Activated CD8-positive, alpha-beta T cell treated with anti-CD3 and anti-CD28 coated beads, Interleukin-2, amount 10 ng/mL, durations not matched to agents 7 days and 5 days (primary cell): ENCODE results near the gene ULBP3. TPM values are rescaled to one million over a fixed set of nuclear protein-coding genes. Genes with fewer than 3 reads are reported as not detected.
A peak's percentile ranks its signal among the peaks of the same experiment; 100 is the strongest.

Experiments
- ATAC-seq: fragments of 150-1000 bp; cut with Tn5 transposase; one replicate; pipeline ENCODE4 v1.10.0; 2021; ENCODE audit warnings: moderate library complexity
- CTCF ChIA-PET: fragments of 350-600 bp; sonication (Branson Sonifier 250); formaldehyde crosslinking; loops from one replicate; lab custom pipeline; 2021; ENCODE audit warnings: antibody characterized with exemption; lab: Charles Lee
- POLR2A ChIA-PET: fragments of 350-600 bp; sonication (Branson Sonifier 250); formaldehyde crosslinking; loops from one replicate; lab custom pipeline; 2021; ENCODE audit warnings: antibody characterized with exemption; lab: Charles Lee
- DNase-seq: peaks from one replicate; pipeline ENCODE4 v3.0.0-alpha.2; 2020
- H3K27ac Mint-ChIP-seq: one replicate; pipeline ENCODE4 v1.8.0; 2021; ENCODE audit warnings: mild to moderate bottlenecking, mixed read lengths
- H3K27me3 Mint-ChIP-seq: one replicate; pipeline ENCODE4 v1.8.0; 2021; ENCODE audit warnings: low read depth, mixed read lengths
- H3K36me3 Mint-ChIP-seq: one replicate; pipeline ENCODE4 v1.8.0; 2021; ENCODE audit warnings: low read depth, mixed read lengths
- H3K4me1 Mint-ChIP-seq: one replicate; pipeline ENCODE4 v1.8.0; 2021; ENCODE audit warnings: low read depth, mixed read lengths
- H3K4me3 Mint-ChIP-seq: one replicate; pipeline ENCODE4 v1.8.0; 2021; ENCODE audit warnings: mild to moderate bottlenecking, mixed read lengths
- H3K9me3 Mint-ChIP-seq: one replicate; pipeline ENCODE4 v1.8.0; 2022; ENCODE audit warnings: mixed read lengths; ENCODE audit not compliant: insufficient read depth
- total RNA-seq, 2 experiments: library from RNA; stranded (reverse); gene quantifications; one replicate each; pipeline ENCODE4 v1.2.3, GENCODE V29; 2021

ULBP3 gene
- total RNA-seq, 2 experiments from 2014 or later: 1.8 to 2.9 TPM

DNA sequence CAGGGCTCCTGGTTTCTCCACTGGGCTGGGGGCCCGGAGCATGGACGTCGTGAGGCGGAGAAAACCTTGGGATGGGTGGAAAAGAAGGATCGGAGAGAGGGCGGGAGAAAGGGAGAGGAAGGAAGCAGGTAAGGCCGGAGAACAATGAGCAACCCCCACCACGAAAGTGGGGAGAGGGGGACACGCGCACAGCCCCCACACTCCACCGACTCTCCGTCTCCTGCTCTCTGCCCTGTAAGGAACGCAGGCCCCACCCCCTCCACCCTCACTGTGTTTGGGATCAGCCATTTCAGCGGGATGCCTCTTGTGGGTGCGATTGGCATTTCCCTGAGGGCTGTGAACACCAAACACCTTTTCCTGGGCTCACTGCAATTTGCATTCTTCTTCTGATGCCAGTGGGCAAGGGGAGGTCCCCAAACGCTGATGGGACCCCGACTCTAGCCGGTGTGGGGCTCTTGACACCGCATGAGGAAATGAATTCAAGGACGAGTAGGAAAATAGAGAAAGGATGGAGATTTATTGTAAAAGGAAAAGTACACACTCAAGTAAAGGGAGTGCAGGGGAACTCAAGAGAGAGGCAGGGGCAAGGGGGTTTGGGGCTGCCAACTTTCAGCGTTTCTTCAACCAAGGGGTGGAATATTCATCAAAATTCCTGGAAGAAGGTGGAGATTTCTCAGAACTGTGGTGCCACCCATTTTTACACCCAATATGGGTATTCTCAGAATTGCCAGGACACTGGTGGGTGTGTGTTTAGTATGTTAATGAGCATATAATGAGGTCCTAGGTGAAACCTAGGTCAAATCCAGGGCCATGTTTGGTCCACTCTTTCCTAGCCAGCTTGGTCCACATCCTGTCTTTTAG, 30.5 kb downstream of the ULBP3 start:
- peaks cover 12% of the 10 kb centered on the region for H3K4me1 Mint-ChIP-seq
- H3K27me3 Mint-ChIP-seq: peaks cover 63% of the 10 kb centered on the region
- POLR2A ChIA-PET: no interaction called here
- ATAC-seq (no peak), DNase-seq (no peak)
- no peak overlapping the region for H3K27ac Mint-ChIP-seq
- no peaks in the 10 kb centered on the region for H3K9me3 Mint-ChIP-seq
- H3K4me3 Mint-ChIP-seq: no peak overlapping the region
- no peaks in the 10 kb centered on the region for H3K36me3 Mint-ChIP-seq
- CTCF ChIA-PET: no interaction called here

DNA sequence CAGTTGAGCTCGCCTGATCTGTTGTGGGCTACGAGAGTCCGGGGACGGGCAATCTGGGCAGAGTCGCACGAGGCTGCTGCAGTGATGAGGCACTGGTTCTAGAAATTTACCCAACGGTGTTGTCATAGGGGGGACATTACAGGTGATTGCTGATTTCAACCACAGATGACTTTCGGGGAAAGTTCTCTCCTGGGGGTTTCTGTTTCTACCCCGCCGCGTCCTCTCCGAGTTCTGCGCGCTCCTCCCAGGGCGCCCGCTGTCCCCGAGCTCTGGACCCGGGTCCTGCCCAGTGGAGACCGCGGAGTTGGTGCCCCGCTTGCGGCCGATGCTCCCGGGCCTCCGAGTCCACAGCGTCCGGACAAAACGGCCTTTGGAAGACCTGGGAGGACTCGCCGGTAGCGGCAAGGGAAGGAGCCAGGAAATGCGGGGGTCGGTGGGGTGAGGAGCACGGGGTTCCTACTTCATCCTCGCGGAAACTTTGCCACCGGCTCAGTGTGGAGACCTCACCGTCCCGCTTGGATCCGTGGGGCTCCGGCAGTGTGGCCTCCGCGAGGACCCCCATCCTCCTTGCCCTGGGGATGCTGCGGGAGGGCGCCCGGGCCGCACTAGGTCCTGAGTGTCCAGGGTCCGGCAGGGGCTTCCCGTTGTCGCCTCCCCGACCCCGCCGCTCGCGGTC, 31.3 kb downstream of the ULBP3 start:
- peak; percentile 33 for ATAC-seq
- peaks cover 68% of the 10 kb centered on the region for H3K27me3 Mint-ChIP-seq
- peak overlapping the region; percentile 40 for H3K4me3 Mint-ChIP-seq
- CTCF ChIA-PET: no interaction called here
- H3K4me1 Mint-ChIP-seq: peaks cover 12% of the 10 kb centered on the region
- DNase-seq: no peak
- POLR2A ChIA-PET: no interaction called here
- H3K27ac Mint-ChIP-seq: no peak overlapping the region
- no peaks in the 10 kb centered on the region for H3K36me3 Mint-ChIP-seq
- no peaks in the 10 kb centered on the region for H3K9me3 Mint-ChIP-seq

DNA sequence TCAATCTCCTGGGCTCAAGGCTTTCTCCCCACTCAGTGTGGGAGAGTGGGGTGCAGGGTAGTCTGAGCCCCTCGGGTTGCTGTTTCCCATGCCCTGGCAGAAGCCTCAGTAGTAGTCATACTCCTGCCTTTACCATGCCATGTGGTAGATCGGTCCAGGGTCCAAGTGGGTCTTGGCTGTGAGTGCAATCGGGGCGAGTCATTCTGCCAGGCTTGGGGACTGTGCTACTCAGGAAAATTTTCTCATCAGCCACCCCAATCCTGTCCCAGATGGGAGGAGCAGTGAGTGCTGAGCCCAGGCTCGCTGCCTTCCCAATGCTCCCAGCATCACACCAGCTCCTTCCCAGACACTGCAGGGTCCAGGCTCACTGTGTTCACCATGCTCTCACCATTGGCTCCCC, 32.8 kb downstream of the ULBP3 start:
- CTCF ChIA-PET: no interaction called here
- H3K36me3 Mint-ChIP-seq: no peaks in the 10 kb centered on the region

DNA sequence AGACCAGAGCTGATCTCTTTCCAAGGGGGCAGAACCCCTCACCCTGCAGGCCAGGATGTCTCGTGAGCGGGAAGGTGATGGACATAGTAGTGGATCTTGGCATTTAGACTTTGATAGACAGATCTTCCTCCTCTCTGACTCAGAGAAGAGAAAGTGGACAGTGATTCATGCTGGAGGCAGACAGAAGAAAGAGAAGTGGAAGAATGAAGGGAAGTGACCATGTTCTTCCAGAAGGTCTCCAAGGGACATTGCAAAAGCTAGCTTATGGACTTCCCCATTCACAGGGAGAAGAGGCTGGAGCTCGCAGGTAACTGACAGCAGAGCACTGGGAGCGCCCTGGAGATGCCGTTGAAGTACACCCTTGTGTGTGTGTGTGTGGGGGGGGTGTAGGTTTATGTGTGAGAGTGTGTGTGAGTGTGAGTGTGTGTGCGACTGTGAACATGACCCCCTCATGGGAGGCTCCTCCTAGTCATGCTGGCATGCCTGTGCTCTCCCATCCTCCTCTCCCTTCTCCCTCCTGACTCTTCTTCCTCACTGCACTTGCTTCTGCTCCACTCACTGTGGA, 35.6 kb downstream of the ULBP3 start:
- H3K4me3 Mint-ChIP-seq: no peak overlapping the region
- H3K27me3 Mint-ChIP-seq: peaks cover 42% of the 10 kb centered on the region
- H3K9me3 Mint-ChIP-seq: no peaks in the 10 kb centered on the region
- ATAC-seq (no peak), DNase-seq (no peak)
- POLR2A ChIA-PET: no interaction called here
- H3K27ac Mint-ChIP-seq: no peak overlapping the region
- H3K4me1 Mint-ChIP-seq: peaks cover 7% of the 10 kb centered on the region
- H3K36me3 Mint-ChIP-seq: no peaks in the 10 kb centered on the region
- CTCF ChIA-PET: interaction anchor here (1.7 kb wide), 1 partner anchor 17 kb away, joined by 3 read pairs; no protein-coding TSS in a partner anchor

More for the DNA sequence above, 32.8 kb downstream of the ULBP3 start:
- H3K4me3 Mint-ChIP-seq: no peak overlapping the region
- peaks cover 12% of the 10 kb centered on the region for H3K4me1 Mint-ChIP-seq
- no peak overlapping the region for H3K27ac Mint-ChIP-seq
- POLR2A ChIA-PET: no interaction called here
- no peaks in the 10 kb centered on the region for H3K9me3 Mint-ChIP-seq
- H3K27me3 Mint-ChIP-seq: peaks cover 61% of the 10 kb centered on the region
- DNase-seq (no peak), ATAC-seq (no peak)

DNA sequence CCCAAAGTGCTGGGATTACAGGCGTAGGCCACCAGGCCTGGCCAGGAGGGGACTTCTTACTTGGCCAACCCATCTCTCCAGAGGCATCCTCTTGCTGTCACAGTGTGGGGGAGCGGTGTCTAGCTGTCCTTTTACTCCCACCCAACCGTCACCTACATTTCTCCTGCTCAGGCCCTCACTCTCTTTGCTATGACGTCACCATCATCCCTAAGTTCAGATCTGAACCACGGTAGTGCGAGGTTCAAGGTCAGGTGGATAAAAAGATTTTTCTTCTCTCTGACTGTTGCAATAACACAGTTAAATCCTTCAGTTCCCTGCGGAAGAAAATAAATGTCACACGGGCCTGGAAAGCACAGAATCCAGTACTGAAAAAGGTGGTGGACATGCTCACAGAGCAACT, 36.3 kb downstream of the ULBP3 start:
- H3K4me1 Mint-ChIP-seq: peaks cover 7% of the 10 kb centered on the region
- ChIA-PET CTCF (no interaction called here), POLR2A (no interaction called here)
- H3K27me3 Mint-ChIP-seq: peaks cover 44% of the 10 kb centered on the region
- H3K9me3 Mint-ChIP-seq: no peaks in the 10 kb centered on the region
- H3K4me3 Mint-ChIP-seq: no peak overlapping the region
- DNase-seq (no peak), ATAC-seq (no peak)
- H3K27ac Mint-ChIP-seq: no peak overlapping the region
- H3K36me3 Mint-ChIP-seq: no peaks in the 10 kb centered on the region

DNA sequence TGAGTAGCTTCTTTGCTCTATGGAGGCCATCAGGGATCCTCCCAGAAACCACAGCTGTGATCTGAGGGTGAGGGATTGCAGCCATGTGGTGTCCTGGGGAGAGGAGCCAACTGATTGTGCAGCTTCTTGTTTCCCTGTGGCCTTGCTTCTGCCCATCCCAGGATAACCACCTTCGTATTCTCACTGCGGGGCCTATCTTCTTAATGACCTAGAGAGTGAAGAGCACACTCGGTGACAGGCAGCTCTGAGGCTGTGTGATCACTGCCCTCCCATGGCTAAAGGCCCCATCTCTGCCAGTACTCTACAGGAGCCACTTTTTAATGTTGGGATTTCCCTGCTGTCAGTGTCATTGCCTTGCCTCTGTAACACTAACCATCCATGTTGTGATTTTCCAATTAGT, 38.3 kb downstream of the ULBP3 start:
- CTCF ChIA-PET: no interaction called here
- Mint-ChIP-seq H3K36me3 (no peaks in the 10 kb centered on the region), H3K27ac (no peak overlapping the region), H3K4me1 (no peaks in the 10 kb centered on the region), H3K4me3 (no peak overlapping the region), H3K27me3 (peaks cover 36% of the 10 kb centered on the region), H3K9me3 (no peaks in the 10 kb centered on the region)
- no peak for DNase-seq
- POLR2A ChIA-PET: no interaction called here
- no peak for ATAC-seq

DNA sequence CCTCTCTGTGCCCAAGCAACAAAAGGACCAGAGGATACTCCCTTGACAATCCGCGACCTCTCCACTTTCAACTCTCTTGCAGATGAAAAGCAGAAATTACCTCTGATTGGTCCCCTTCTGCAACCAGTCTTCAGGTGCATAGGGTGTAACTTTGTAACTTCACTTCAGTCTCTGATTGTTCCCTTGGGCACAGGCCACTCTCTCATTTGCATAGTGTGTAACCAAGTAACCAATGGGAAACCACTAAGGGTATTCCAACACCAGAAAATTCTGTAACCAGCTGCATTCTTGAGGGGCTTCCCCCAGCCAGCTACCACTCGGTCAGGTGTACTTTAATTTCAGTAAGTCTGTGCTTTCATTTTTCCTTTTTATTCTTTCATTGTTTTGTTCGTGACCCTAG, 39.2 kb downstream of the ULBP3 start:
- Mint-ChIP-seq H3K27me3 (peaks cover 38% of the 10 kb centered on the region), H3K4me3 (no peak overlapping the region), H3K27ac (no peak overlapping the region), H3K9me3 (no peaks in the 10 kb centered on the region), H3K4me1 (no peaks in the 10 kb centered on the region), H3K36me3 (no peaks in the 10 kb centered on the region)
- ATAC-seq (no peak), DNase-seq (no peak)
- CTCF ChIA-PET: no interaction called here
- POLR2A ChIA-PET: no interaction called here

DNA sequence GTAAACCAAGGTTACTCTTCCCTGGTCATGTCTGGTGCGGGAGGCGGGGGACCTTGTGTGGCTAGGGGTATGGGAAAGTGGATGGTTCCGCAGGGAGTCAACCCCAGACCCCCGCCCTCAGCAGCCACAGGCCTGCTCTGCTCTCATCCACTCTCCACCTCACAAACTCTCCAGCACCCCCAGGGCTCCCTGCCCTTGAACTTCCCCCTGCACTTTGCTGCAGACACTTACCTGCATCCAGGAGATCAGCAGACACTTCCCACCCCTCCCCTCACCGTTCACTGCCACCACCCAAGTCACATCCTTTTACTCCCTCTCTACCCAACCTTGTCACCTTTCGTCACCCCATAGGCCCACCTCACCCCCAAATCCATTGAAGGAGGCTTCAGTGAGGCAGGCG, 39.6 kb downstream of the ULBP3 start:
- POLR2A ChIA-PET: no interaction called here
- H3K4me3 Mint-ChIP-seq: no peak overlapping the region
- H3K9me3 Mint-ChIP-seq: no peaks in the 10 kb centered on the region
- H3K27me3 Mint-ChIP-seq: peaks cover 41% of the 10 kb centered on the region
- CTCF ChIA-PET: no interaction called here
- H3K36me3 Mint-ChIP-seq: no peaks in the 10 kb centered on the region
- H3K27ac Mint-ChIP-seq: no peak overlapping the region
- DNase-seq: no peak
- ATAC-seq: no peak
- no peaks in the 10 kb centered on the region for H3K4me1 Mint-ChIP-seq

DNA sequence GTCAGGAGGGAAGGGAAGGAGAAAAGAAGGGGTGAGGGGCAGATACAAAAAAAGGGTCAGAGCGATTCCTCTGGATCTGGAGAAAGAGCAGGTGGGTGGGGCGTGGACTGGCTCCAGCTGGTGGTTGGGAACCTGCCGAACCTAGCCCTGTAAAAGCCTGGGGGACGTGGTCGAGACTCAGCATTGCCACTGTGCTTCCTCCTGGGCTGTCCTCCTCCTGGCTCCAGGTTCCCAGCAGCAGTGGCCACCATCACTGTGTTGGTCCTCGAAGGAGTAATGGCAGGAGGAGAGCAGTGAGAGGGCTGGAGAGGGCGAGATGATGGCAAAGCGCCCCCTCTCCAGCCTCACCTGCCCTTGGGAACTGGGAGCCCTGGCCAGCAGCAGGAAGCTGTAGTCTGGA, 40.1 kb downstream of the ULBP3 start:
- Mint-ChIP-seq H3K27me3 (peaks cover 41% of the 10 kb centered on the region), H3K36me3 (no peaks in the 10 kb centered on the region), H3K9me3 (no peaks in the 10 kb centered on the region), H3K27ac (no peak overlapping the region), H3K4me3 (no peak overlapping the region), H3K4me1 (no peaks in the 10 kb centered on the region)
- ChIA-PET CTCF (interaction anchor here (0.8 kb wide), 1 partner anchor 26 kb away, joined by 4 read pairs; no protein-coding TSS in a partner anchor), POLR2A (no interaction called here)
- ATAC-seq: no peak
- no peak for DNase-seq

DNA sequence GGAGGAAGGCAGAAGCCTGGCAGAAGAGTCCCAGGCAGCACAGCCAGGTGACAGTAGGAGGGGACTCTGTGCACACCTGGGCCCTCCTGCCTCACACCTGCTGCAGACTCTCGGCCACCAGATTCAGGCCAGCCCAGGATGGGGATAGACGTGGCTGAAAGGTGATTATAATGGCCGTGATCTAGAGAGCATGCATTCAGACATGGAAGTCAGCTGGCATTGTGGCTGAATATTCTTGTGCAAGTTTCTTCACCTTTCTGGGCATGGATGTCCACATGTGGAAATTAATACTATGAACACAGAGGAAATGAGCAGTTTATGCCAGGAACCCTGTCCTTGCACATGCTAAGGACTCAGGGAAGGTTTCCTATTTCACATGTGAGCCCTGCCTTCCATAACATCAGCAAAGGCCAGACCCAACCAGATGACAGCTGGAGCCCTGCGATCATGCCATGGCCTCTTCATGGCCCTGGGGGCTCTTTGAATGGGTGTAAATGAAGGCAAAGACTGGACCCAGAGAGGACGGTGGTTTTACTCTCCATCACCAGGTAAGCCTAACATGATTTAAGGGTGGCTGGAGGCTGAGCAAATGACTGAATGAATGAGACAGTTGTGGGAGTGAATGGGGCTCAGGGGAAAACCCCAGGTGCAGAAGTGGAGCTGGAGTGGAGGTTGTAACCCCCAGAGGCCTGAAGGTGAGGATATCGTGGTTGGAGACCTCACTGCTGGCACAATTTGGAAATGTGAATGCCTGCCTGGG, 40.9 kb downstream of the ULBP3 start:
- no peak overlapping the region for H3K27ac Mint-ChIP-seq
- H3K27me3 Mint-ChIP-seq: peaks cover 41% of the 10 kb centered on the region
- CTCF ChIA-PET: interaction anchor here (0.8 kb wide), 1 partner anchor 27 kb away, joined by 4 read pairs; no protein-coding TSS in a partner anchor

DNA sequence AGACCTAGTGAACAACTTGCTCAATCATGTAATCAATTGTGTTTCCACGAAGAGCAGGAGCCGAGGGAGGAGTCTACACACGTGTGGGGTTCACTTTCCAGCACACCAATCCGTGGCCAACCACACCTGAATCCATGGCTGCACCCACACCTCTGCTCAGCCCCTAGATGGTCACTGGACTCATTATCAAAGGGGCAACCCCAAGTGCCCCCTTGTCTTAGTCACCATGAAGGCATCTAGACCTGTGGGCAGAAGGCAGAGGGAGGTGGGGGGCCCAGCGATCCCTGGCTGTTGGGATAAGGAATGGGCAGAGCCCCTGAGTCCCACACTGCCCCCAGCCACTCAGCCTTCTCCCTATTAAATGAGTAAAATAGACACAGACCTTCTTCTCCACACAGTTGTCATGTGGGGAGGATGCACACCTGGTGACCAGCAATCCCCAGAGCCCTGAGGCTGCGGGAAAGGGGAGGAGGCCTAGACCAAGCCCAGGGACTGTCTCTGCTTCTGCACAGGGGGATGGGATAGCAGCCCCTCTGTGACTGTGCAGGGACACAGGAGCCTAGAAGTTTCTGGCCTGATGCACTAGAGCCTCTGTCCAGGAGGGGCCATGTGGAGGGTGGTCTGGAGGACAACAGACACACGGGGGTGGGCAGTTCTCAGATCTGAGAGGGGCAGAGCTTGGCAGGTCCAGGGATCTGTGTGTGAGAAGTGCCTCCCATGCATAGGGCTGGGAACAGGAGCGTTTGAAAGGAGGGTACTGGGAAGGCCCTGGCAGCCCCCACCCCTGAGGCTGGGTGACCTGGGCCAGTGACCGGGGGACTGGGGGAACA, 41.7 kb downstream of the ULBP3 start:
- POLR2A ChIA-PET: interaction anchor here (1.0 kb wide), 1 partner anchor 26 kb away, joined by 3 read pairs; no protein-coding TSS in a partner anchor
- ATAC-seq (no peak), DNase-seq (no peak)
- Mint-ChIP-seq H3K9me3 (no peaks in the 10 kb centered on the region), H3K27ac (no peak overlapping the region), H3K4me1 (no peaks in the 10 kb centered on the region), H3K4me3 (no peak overlapping the region), H3K36me3 (no peaks in the 10 kb centered on the region), H3K27me3 (peaks cover 38% of the 10 kb centered on the region)
- CTCF ChIA-PET: no interaction called here

More for the DNA sequence above, 40.9 kb downstream of the ULBP3 start:
- ATAC-seq (no peak), DNase-seq (no peak)
- H3K4me3 Mint-ChIP-seq: no peak overlapping the region
- POLR2A ChIA-PET: no interaction called here
- H3K9me3 Mint-ChIP-seq: no peaks in the 10 kb centered on the region
- H3K36me3 Mint-ChIP-seq: no peaks in the 10 kb centered on the region
- H3K4me1 Mint-ChIP-seq: no peaks in the 10 kb centered on the region
